Measurements from ENCODE around the gene GREB1.

DNA sequence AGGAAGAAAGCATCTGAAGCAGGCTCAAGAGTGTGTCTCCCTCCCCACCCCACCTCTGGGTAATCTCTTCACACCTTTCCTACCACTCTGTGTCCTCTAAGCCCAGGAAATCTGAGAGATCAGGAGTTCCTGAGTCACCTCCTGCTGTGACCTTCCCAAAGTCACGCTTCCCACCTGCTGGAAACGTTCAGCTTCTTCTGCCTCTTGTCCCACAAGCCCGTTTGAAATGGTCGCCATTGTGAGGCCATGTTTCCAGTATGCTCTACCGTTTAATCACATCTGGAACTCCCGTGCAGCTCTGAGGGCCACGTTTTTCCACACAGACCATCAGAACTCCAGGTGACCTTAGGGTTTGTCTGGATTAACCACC lies 25.9 kb downstream of the GREB1 start:
- TF ChIP-seq POLR2A (IDR thresholded peaks at IDR 0.05) (no peak), CTCF (IDR thresholded peaks at IDR 0.05) (no peak), POLR2AphosphoS5 (IDR thresholded peaks at IDR 0.05) (no peak), EP300 (IDR thresholded peaks at IDR 0.05) (no peak)
